Activated CD8-positive, alpha-beta memory T cell treated with anti-CD3 and anti-CD28 coated beads for 36 hours (primary cell): ENCODE measurements around the gene PCBP4. TPM values are rescaled to one million over a fixed set of nuclear protein-coding genes. Genes with fewer than 3 reads are reported as not detected.

Source experiments
- CTCF ChIA-PET: fragments of 350-600 bp; sonication (Branson Sonifier 250); formaldehyde crosslinking; loops from one replicate; lab custom pipeline; 2021; ENCODE audit warnings: antibody characterized with exemption; lab: Charles Lee
- POLR2A ChIA-PET: fragments of 350-600 bp; sonication (Branson Sonifier 250); formaldehyde crosslinking; loops from one replicate; lab custom pipeline; 2021; ENCODE audit warnings: antibody characterized with exemption; lab: Charles Lee
- total RNA-seq, 2 experiments: library from RNA; stranded (reverse); gene quantifications; one replicate each; pipeline ENCODE4 v1.2.3, GENCODE V29; 2021

The PCBP4 gene
- total RNA-seq, 2 experiments from 2014 or later: 10.4 to 10.9 TPM

GRCh38 chr3:51982352-51982837, 15.1 kb upstream of the PCBP4 start:
- CTCF ChIA-PET: interaction anchor here (0.5 to 4.1 kb wide), 10 partner anchors 8 to 389 kb away, joined by 3 to 31 read pairs (median 4); partner anchors contain the start of genes ABHD14A, ABHD14B, PARP3 and RPL29
- POLR2A ChIA-PET: interaction anchor here (0.5 to 4.4 kb wide), 11 partner anchors 7 to 471 kb away, joined by 3 to 84 read pairs (median 5); partner anchors contain the start of genes ABHD14A, ABHD14B, PARP3 and PCBP4

DNA sequence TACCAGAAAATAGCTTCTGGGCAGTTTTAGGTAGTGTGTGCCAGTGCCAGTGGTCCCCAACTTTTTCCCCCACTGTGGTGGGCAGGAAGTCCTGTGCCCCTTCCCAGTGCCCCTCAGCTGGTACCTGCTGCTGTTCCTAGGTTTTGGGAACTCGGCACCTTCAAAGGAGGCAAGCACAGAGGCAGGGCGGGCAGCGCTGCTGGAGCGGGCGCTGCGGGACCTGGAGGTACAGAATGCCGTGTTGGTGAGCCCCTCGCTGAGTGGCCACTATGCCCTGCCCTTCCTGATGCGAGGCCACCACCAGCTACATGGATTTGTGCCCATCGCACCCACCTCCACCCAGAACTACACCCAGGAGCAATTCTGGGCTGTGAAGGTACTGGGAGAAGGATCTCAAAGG, 13.0 kb upstream of the PCBP4 start:
- CTCF ChIA-PET: interaction anchor here (1.1 to 1.9 kb wide), 3 partner anchors 13 to 74 kb away, joined by 3 to 4 read pairs (median 4); partner anchors contain the start of gene PARP3
- POLR2A ChIA-PET: no interaction called here

GRCh38 chr3:51978143-51978502, 10.9 kb upstream of the PCBP4 start:
- ChIA-PET CTCF (no interaction called here), POLR2A (no interaction called here)

- CTCF ChIA-PET: interaction anchor here (1.6 kb wide), 1 partner anchor 35 kb away, joined by 6 read pairs; no protein-coding TSS in a partner anchor
- POLR2A ChIA-PET: no interaction called here
Measured at GRCh38 chr3:51977446-51978142, 10.3 kb upstream of the PCBP4 start.

GRCh38 chr3:51975852-51976549, 8.7 kb upstream of the PCBP4 start:
- ChIA-PET POLR2A (interaction anchor here (0.6 kb wide), 1 partner anchor 81 kb away, joined by 5 read pairs; no protein-coding TSS in a partner anchor), CTCF (interaction anchor here (0.7 to 4.5 kb wide), 3 partner anchors 33 to 80 kb away, joined by 3 to 42 read pairs (median 6); partner anchors contain the start of genes DUSP7, PARP3 and RRP9)

GRCh38 chr3:51974963-51975851, 8.0 kb upstream of the PCBP4 start, which contains the start of gene ABHD14A:
ABHD14A (plus strand) TSS chr3:51975064; CDS start chr3:51975136, 72 bp downstream.
- ChIA-PET POLR2A (interaction anchor here (1.0 kb wide), 1 partner anchor 8 kb away, joined by 6 read pairs; the partner anchor contains the start of gene ACY1), CTCF (interaction anchor here (0.7 to 4.5 kb wide), 6 partner anchors 8 to 81 kb away, joined by 3 to 42 read pairs (median 20); partner anchors contain the start of genes ACY1, DUSP7, GPR62 and PARP3)

DNA sequence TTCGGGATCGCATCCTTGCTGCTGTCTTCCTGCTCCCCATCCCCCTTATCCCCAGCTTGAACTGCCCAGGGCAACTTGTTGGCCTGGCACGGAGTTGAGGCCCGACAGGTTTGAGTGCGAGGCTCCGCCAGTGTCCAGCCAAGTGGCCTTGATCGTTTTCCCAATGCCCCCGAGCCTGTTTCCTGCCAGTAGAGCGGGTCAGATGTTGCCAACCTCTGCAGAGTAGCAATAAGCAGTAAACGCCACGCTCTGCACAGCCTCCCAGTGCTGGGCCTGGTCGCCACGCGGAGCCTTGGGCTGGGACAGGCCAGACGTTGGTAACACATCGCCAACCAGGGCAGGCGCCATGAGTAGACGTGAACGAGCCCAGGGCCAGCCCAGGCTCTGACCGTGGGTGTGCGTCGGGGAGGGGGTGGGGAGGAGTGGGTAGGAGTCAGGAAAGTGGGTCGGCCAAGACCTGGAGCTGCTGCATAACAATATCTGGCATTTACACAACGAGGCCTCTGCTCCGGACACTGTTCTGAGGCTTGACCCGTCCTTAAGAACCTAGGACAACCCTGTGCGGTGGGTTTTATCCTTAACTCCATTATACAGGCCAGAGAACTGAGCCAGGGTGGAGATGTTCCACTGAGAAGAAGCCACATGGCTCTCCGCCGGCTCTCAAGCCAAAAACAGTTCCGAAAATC, 7.2 kb upstream of the PCBP4 start:
- ChIA-PET CTCF (interaction anchor here (0.8 to 4.5 kb wide), 11 partner anchors 9 to 255 kb away, joined by 3 to 42 read pairs (median 8); partner anchors contain the start of genes ACY1, GPR62, PARP3 and RPL29), POLR2A (interaction anchor here (0.9 to 1.7 kb wide), 6 partner anchors 8 to 32 kb away, joined by 3 to 10 read pairs (median 6); partner anchors contain the start of genes ACY1, PARP3 and RPL29)

- ChIA-PET CTCF (interaction anchor here (4.5 kb wide), 1 partner anchor 29 kb away, joined by 42 read pairs; the partner anchor contains the start of genes PARP3 and RRP9), POLR2A (no interaction called here)
Measured at GRCh38 chr3:51971350-51971749, 4.1 kb upstream of the PCBP4 start.

GRCh38 chr3:51970606-51971300, 3.5 kb upstream of the PCBP4 start:
- ChIA-PET POLR2A (no interaction called here), CTCF (no interaction called here)

GRCh38 chr3:51969841-51970240, 2.6 kb upstream of the PCBP4 start:
- POLR2A ChIA-PET: no interaction called here
- CTCF ChIA-PET: interaction anchor here (0.7 to 1.4 kb wide), 2 partner anchors 12 to 28 kb away, joined by 3 to 5 read pairs; partner anchors contain the start of gene RRP9

GRCh38 chr3:51968883-51969678, 1.8 kb upstream of the PCBP4 start:
- POLR2A ChIA-PET: no interaction called here

GRCh38 chr3:51968170-51968775, 1.0 kb upstream of the PCBP4 start:
- POLR2A ChIA-PET: interaction anchor here (0.9 to 1.4 kb wide), 2 partner anchors 14 to 27 kb away, joined by 3 to 4 read pairs; partner anchors contain the start of genes PARP3 and RRP9
- CTCF ChIA-PET: interaction anchor here (0.6 to 4.4 kb wide), 3 partner anchors 14 to 1459 kb away, joined by 3 to 15 read pairs (median 5); partner anchors contain the start of genes PARP3 and RRP9

More at GRCh38 chr3:51968883-51969678, 1.8 kb upstream of the PCBP4 start:
- CTCF ChIA-PET: interaction anchor here (0.7 to 1.4 kb wide), 3 partner anchors 11 to 27 kb away, joined by 3 to 5 read pairs (median 3); partner anchors contain the start of gene RRP9

- POLR2A ChIA-PET: no interaction called here
Measured at GRCh38 chr3:51966922-51967383, 301 bp downstream of the PCBP4 start.

GRCh38 chr3:51966486-51966885, 768 bp downstream of the PCBP4 start:
- CTCF ChIA-PET: interaction anchor here (1.4 to 4.4 kb wide), 2 partner anchors 24 to 188 kb away, joined by 3 to 15 read pairs; partner anchors contain the start of genes PARP3, POC1A and RRP9
- POLR2A ChIA-PET: no interaction called here

More at GRCh38 chr3:51966922-51967383, 301 bp downstream of the PCBP4 start:
- CTCF ChIA-PET: interaction anchor here (1.4 to 4.4 kb wide), 2 partner anchors 25 to 188 kb away, joined by 3 to 15 read pairs; partner anchors contain the start of genes PARP3, POC1A and RRP9

DNA sequence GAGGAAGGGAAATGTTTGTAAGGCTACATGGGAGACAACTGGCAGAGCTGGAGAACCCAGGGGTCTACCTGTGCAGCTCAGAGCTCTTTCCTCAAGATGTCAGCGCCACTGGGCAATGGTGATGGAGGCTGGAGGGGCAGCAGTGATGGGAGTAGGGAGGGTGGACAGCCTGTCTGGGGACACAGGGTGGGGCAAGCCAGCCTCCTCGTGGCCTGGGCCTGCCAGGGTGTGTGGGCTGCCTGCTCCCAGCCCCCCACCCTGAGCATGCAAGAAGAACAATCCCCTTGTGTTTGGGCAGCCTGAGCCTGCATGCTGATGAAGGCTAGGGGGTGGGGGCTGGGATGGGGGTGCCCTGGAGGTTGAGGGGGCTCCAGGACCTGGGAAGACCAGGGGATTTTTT, 1.2 kb downstream of the PCBP4 start:
- POLR2A ChIA-PET: interaction anchor here (1.1 kb wide), 1 partner anchor 30 kb away, joined by 3 read pairs; no protein-coding TSS in a partner anchor

More for the DNA sequence above, 1.2 kb downstream of the PCBP4 start:
- CTCF ChIA-PET: interaction anchor here (1.3 to 4.4 kb wide), 3 partner anchors 8 to 24 kb away, joined by 3 to 17 read pairs (median 15); partner anchors contain the start of genes ABHD14A, ABHD14B, PARP3 and RRP9
